GM12874 (cell line): ENCODE results near the gene MSI2.

ENCODE experiments used
- TF ChIP-seq, protein P1 (sequence below): IDR thresholded peaks from 2 replicates; pipeline ENCODE4 v1.5.1; 2011; ENCODE audit warnings: low read depth, mild to moderate bottlenecking, control low read depth, low read length, moderate library complexity; ENCODE audit not compliant: insufficient read depth

MSI2 gene

DNA sequence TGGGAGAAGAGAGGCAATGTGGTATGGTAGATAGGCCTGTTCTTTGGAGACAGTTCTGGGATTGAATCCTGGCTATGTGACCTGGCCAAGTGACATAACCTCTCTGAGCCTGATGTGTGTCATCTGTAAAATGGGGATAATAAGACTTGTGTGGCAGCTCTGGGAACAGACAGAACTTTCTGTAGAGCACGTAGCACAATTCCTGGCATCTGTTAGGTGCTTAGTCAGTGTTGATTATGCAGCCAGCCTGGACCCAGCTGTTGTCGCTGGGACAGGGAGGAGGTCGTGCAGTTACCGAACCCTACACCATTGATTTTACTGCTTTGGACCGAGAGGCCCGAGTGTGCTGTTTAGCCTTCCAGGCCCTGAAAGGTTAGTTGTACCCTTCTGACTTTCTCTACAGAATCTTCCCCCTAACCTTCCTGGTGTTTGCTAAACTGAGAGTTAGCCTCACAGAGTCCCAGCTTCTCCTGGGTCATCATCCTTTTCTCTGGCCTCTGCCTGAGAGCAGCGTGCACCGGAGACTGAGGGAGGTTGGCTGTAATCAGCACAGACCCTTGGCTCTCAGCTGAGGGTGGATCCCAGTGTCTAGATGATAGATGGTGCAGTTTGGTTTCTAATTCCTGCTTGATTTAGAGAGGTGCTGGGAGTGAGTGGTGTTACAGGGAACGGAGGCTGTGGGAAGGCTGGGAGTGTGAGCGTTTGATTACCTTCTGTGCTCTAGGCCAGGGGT is 31.9 kb downstream of the MSI2 start:
- TF ChIP-seq, protein P1, sequence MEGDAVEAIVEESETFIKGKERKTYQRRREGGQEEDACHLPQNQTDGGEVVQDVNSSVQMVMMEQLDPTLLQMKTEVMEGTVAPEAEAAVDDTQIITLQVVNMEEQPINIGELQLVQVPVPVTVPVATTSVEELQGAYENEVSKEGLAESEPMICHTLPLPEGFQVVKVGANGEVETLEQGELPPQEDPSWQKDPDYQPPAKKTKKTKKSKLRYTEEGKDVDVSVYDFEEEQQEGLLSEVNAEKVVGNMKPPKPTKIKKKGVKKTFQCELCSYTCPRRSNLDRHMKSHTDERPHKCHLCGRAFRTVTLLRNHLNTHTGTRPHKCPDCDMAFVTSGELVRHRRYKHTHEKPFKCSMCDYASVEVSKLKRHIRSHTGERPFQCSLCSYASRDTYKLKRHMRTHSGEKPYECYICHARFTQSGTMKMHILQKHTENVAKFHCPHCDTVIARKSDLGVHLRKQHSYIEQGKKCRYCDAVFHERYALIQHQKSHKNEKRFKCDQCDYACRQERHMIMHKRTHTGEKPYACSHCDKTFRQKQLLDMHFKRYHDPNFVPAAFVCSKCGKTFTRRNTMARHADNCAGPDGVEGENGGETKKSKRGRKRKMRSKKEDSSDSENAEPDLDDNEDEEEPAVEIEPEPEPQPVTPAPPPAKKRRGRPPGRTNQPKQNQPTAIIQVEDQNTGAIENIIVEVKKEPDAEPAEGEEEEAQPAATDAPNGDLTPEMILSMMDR: no peak

DNA sequence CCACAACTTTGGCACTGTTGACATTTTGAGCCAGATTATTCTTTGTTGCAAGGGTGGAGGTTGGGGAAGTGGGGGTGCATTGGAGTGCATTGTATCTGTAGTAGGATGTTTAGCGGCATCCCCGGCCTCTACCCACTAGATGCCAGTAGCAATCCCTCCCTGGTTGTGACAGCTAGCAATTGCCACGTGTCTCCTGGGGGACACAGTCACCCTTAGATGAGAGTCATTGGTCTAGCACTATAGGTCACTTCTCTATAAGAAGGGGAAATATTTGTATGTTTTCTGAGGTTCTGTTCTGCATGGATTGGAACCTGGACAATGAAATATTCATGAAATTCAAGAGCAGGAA is 32.4 kb downstream of the MSI2 start:
- TF ChIP-seq, protein P1: no peak

DNA sequence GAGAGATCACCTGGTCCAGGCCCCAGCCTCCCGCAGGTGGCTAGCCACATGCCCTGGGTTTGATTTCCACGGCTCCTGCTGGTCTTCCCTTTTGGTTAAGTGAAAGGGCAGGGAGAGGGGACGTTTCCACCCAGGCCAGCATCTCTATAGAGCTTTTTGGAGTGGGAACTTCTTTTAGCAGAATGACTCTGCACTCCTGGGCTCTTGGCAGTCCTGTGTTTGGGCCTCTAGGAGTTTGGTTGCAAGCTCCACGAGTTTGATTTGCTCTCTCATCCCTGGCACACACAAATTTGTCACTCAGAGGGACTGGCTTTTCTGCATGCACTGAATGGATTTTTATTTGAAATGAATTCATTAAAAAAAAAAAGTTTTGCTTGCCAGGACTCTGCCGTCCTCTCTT is 32.8 kb downstream of the MSI2 start:
- TF ChIP-seq, protein P1: no peak

DNA sequence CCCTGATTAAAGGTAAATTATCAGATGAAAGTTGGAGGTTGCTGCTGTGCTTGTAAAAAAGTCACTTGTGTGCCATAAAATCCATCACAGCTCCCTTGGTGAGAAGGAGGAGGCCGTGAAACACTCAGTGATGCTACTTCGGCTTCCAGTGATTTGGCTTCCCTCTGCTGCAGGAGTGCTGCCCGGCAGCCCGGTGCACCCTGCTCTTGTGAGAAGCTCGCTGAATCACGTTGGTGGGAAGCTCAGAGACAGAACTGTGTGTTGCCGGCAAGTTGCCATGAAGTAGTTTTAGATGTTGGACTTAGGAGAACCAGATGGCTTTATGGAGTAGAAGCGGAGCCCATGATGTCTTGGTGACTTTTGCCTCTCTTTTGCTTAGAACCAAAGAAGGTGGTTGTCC is 33.3 kb downstream of the MSI2 start:
- TF ChIP-seq, protein P1: no peak

DNA sequence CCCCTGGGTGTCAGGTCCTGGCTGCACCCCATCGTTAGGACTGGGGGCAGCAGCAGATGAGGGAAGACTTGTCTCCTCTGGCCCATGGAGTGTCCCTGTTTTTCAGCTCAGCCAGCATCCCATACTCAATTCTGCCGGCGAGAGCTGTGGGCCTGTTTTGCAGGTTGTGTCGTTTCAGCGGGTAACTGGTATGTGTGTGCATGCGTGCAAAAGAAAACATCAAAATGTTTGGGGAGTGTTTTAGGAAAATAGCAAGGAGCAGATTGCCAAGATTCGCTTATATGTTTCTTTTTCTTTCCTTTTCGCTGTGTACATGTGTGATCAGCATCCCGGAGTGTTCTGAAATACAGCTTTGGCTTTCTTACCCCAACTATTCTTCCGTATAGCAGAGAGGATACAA is 34.7 kb downstream of the MSI2 start:
- TF ChIP-seq, protein P1: no peak

DNA sequence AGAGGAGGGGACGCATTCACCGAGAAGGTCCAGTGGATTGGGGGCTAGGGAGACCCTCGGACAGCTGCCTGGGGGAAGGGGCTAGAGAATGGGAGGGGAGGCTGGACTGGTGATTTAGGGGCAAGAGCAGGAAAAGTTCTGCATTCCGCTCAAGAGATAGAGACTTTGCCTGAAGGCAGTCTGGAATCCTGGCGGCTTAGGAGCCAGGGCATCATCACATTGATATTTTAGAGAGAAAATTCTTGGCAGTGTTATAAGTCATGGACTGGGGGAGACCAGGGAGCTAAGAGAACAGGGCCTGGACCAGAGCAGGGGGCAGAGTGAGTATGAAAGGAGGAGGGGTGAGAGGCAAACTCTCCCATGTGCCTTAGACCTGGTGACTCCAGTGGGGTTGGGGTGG is 35.8 kb downstream of the MSI2 start:
- TF ChIP-seq, protein P1: no peak

DNA sequence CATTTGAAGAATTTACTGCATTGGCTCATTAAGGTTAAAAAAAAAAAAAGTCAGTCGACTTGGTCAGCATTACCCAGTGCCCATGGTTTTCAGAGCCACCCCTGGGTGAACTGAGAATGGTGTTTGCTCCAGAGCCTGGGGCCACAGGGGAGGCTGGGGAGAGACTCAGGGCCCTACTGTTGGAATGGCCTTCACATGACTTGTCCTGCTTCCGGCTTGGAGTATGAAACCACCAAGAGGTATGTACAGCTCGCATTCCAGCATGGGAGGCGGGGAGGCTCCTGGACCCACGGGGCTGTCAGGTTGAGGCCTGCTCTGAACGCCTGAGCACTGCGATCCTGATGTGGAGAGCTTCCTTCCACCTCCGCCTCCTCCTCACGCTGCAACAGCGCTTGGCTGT is 36.8 kb downstream of the MSI2 start:
- TF ChIP-seq, protein P1: no peak

DNA sequence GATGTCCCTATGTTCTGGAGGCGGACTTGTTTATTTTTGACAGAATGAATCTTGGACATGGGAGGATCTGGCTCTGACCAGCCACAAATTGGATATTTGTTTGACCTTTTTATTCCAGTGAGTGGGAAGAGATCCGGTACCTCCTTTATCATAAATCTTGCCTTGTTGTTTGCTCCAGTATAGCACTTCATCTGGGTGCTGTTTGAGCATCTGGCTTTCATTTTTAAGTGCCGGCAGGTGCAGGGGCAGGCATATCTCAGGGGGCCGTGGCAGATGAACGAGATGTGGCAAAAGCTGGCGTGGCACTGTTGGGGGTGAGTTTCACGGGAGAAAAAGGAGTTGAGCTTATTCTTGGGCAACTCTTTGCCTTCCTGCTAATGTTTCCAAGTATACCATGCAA is 37.8 kb downstream of the MSI2 start:
- TF ChIP-seq, protein P1: no peak
